A549 treated with GW870086 at 1 μM for 4 hours (cell line): ENCODE data around the gene MTAP. TPM values are rescaled to one million over a fixed set of nuclear protein-coding genes. Genes with fewer than 3 reads are reported as not detected.

Experiments
- total RNA-seq: library from RNA; stranded (reverse); fragments of 200-300 nt; extraction: Qiagen RNA extraction; gene quantifications from 5 replicates; pipeline ENCODE4 v1.2.3, GENCODE V29; 2022; ENCODE audit warnings: low read depth

Gene MTAP
- total RNA-seq: 8.1 to 22.6 TPM (median 12.7 TPM) in 5 replicates

DNA sequence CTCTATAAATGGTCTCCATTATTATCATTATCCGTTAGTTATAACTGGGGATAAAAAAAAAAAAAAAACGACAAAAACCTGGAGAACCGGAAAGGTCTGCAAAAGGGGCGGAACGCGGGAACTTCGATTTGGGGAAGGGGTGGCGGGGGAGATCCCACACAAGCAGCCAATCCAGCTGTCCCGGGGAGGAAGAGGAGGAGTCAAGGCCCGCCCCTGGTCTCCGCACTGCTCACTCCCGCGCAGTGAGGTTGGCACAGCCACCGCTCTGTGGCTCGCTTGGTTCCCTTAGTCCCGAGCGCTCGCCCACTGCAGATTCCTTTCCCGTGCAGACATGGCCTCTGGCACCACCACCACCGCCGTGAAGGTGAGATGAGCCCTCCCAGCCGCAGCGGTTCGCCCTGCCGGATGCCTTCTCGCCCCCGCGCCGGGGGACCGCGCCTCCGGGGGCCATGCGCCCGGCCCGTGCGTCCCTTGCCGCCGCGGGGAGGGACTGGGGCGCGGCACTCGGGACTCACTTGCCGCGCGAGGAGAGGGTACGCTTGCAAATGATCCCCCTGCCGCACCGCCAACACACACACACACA lies at the start of gene MTAP:
MTAP (plus strand) TSS at position 219 of the 583 bp plus-strand sequence; CDS start at position 332, 113 bp downstream.

Other genes starting within 250 kb of the MTAP start
- 0.19 TPM in 1 of 5 replicates, not detected in the others for gene CDKN2A, start 191.8 kb downstream of the MTAP start, total RNA-seq
- not detected in 5 replicates for gene CDKN2B-AS1, start 192.2 kb downstream of the MTAP start, total RNA-seq
- gene CDKN2B, start 206.7 kb downstream of the MTAP start, total RNA-seq: not detected in 5 replicates